Motor neuron (in vitro differentiated cells): ENCODE data around the gene POLR3C. TPM values are rescaled to one million over a fixed set of nuclear protein-coding genes. Genes with fewer than 3 reads are reported as not detected.
"Not testable (repeated sequence)": the region's sequence is repeated elsewhere in the genome, so short reads cannot be mapped to it uniquely, and the experiment has no call there.

ENCODE experiments used
- ATAC-seq, 8 experiments: fragments of 200-7000 bp; cut with Tn5 transposase; replicated peaks in 6 of 8; 2 replicates each; pipeline ENCODE4 v1.8.0; 2021; ENCODE audit warnings: mild to moderate bottlenecking in 8 of 8, moderate library complexity in 8 of 8
- H3K27ac ChIP-seq, 2 donors: fragments of 250-450 bp; sonication (Bioruptor Pico); 2 replicates each; pipeline ENCODE4 v1.9.0; 2021; ENCODE audit warnings: antibody characterized with exemption in 2 of 2, mild to moderate bottlenecking in 2 of 2, moderate library complexity in 1 of 2
- H3K4me1 ChIP-seq, 2 donors: fragments of 250-450 bp; sonication (Bioruptor Pico); replicated peaks in 1 of 2; 2 replicates each; pipeline ENCODE4 v1.6.1; 2021; ENCODE audit warnings: antibody characterized with exemption in 2 of 2, mild to moderate bottlenecking in 2 of 2, moderate library complexity in 1 of 2
- H3K4me3 ChIP-seq, 5 donors: fragments of 250-450 bp; sonication (Bioruptor Pico); 2 replicates each; pipeline ENCODE4 v1.9.0; 2021; ENCODE audit warnings: antibody characterized with exemption in 5 of 5, mild to moderate bottlenecking in 5 of 5, moderate library complexity in 4 of 5
- WGBS, 10 experiments: fragments of 450-650 bp; shearing (Covaris generic); methylation state at CpG; one replicate each; pipeline ENCODE4 v1.0.0; 2022; 5-methylcytosine and 5-hydroxymethylcytosine counted together
- in situ Hi-C, 9 experiments: fragments of 400-800 bp; cut with MboI; loops; one replicate each; pipeline ENCODE4 v1.15.0; 2021; ENCODE audit warnings: low sequenced_read_pairs in 9 of 9, low pct_unique_long_range_greater_than_20kb in 2 of 9; ENCODE audit not compliant: unreplicated experiment in 9 of 9
- total RNA-seq, 8 experiments: library from RNA; unstranded; fragments of 300-600 nt; gene quantifications; 2 replicates each; pipeline versions ENCODE4 v1.2.3 to v1.2.4, GENCODE V29; 2022

POLR3C gene
- total RNA-seq, 8 experiments from 2014 or later, result 26.7 to 54.6 (median 32.0) TPM

GRCh38 chr1:145796753-145797152 is 27.2 kb upstream of the POLR3C start:
- Histone ChIP-seq H3K27ac (no peak overlapping the region), H3K4me3 (no peak overlapping the region), H3K4me1 (no peaks in the 10 kb centered on the region)
- in situ Hi-C loops, result no loop called here
- ATAC-seq, result no peak
- 0 to 100% (median 44%) methylated on average over 1 of the region's 1 CpG; no CpG with 5 or more reads in 5 of the 10 experiments for WGBS, 10 experiments

- in situ Hi-C loops, result no loop called here
- peaks cover 0 to 6% of the 10 kb centered on the region in 2 donors for H3K4me1 ChIP-seq
- ATAC-seq, result no peak
- WGBS, 10 experiments, result 85 to 100% (median 98%) methylated on average over 1 to 2 of the region's 2 CpGs
- H3K27ac ChIP-seq, result no peak overlapping the region
- no peak overlapping the region for H3K4me3 ChIP-seq
Observed at GRCh38 chr1:145799806-145800205, 24.2 kb upstream of the POLR3C start.

DNA sequence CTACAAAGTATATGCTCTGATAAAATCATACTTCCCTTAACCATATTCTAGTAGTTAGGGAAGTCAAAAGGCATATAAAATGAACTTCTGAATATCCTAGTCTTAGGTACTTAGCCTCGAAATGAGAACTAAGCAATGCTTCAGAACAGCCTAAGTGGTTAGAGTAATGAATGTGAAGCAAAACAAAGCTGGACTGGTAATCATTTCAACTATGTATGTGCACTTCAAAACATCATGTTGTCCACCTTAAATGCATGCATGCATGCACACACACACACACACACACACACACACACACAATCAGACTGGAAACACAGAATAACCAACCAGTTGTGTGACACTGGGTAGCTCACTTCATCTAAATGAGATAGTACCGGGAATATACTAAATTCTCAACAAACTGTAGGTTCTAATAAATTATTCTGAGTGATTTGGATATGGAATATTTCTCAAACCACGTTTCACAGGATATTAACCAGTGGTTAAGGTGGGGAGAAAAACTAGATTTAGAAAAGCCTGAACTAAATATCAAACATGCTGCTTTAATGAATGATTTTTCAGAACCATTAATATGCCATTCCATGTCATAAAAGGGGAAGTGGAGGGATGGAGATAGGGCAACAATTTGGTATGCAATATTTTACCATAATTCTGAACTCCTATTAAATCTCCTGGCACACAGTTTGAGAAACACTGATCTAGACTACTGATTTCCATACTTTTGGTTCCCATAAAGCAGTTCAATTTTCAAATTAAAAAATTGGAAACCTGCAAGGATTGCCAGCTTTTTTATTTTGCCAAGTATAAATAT is 19.6 kb upstream of the POLR3C start:
- ATAC-seq, result peak in 1 of 8 experiments; percentile 17
- H3K4me1 ChIP-seq, result peaks cover 0 to 6% of the 10 kb centered on the region in 2 donors
- H3K4me3 ChIP-seq, result no peak overlapping the region
- 57 to 86% (median 74%) methylated on average over 1 to 3 of the region's 3 CpGs; no CpG with 5 or more reads in 2 of the 10 experiments for WGBS, 10 experiments
- in situ Hi-C loops, result no loop called here
- no peak overlapping the region for H3K27ac ChIP-seq

DNA sequence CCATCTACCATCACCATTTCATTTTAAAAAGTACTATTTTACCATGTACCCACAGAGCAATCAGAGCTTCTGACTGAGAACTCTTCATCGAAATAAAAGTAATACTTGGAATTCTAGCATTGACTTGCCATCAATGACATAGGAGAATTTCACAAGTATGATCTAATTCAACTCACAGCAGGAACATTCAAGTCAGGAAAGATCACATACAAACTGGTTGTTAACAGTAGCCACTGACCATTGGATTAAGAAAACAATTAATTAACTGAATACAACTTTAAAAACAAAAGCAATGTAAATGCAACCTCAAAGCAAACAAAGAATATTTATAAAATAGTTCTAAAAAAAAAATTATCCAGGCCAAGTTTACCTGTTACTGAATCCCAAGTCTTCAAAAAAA is 18.9 kb upstream of the POLR3C start:
- ATAC-seq, result no peak
- in situ Hi-C loops, result no loop called here
- Histone ChIP-seq H3K4me1 (peaks cover 0 to 6% of the 10 kb centered on the region in 2 donors), H3K4me3 (no peak overlapping the region), H3K27ac (no peak overlapping the region)
- WGBS, 10 experiments, result 14 to 89% (median 72%) methylated on average over 1 of the region's 1 CpG; no CpG with 5 or more reads in 3 of the 10 experiments

DNA sequence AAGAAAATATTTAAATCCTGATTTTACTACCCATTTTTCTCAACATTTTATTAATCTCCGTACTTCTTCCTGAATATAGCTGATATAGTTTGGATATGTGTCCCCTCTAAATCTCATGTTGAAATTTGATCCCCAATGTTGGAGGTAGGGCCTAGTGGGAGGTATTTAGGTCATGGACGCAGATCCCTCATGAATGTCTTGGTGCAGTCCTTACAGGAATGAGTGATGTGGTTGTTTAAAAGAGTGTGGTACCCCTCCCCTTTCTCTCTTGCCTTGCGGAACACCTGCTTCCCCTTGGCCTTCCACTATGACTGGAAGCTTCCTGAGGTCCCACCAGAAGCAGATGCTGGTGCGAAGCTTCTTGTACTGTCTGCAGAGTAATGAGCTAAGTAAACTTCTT is 17.6 kb upstream of the POLR3C start:
- no peak overlapping the region for H3K27ac ChIP-seq
- in situ Hi-C loops, result no loop called here
- no peak for ATAC-seq
- WGBS, 10 experiments, result 84 to 100% (median 98%) methylated on average over 2 to 4 of the region's 4 CpGs; no CpG with 5 or more reads in 1 of the 10 experiments
- no peak overlapping the region for H3K4me3 ChIP-seq
- peaks cover 0 to 6% of the 10 kb centered on the region in 2 donors for H3K4me1 ChIP-seq

DNA sequence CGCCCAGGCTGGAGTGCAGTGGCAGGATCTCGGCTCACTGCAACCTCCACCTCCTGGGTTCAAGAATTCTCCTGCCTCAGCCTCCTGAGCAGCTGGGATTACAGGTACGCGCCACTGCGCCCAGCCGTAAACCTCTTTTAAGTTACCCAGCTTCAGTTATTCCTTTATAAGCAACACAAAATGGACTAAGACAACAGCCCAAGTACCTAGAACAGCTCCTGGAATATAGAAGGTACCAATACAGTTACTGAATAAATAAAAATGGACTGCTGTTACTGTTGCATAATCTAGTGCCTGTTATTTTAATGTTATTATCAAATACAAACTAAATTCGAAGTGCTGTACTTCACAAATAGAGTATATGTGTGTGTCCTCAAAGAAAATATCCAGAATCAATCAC is 17.2 kb upstream of the POLR3C start:
- no peak overlapping the region for H3K4me3 ChIP-seq
- no peak for ATAC-seq
- WGBS, 10 experiments, result 94 to 100% (median 99%) methylated on average over 1 to 7 of the region's 7 CpGs; no CpG with 5 or more reads in 2 of the 10 experiments
- in situ Hi-C loops, result no loop called here
- H3K4me1 ChIP-seq, result peaks cover 0 to 6% of the 10 kb centered on the region in 2 donors
- H3K27ac ChIP-seq, result no peak overlapping the region

GRCh38 chr1:145812977-145813810 is 10.8 kb upstream of the POLR3C start:
- H3K4me3 ChIP-seq, in situ Hi-C loops: not testable (repeated sequence)
- ATAC-seq, result peak in 1 of 8 experiments; percentile 22

GRCh38 chr1:145818095-145818494 is 5.9 kb upstream of the POLR3C start:
- H3K27ac ChIP-seq, H3K4me3 ChIP-seq, H3K4me1 ChIP-seq, in situ Hi-C loops: not testable (repeated sequence)
- peak in 3 of 8 experiments; percentile 72 to 78 (median 76) for ATAC-seq
- no CpG with 5 or more reads among the region's 6 CpGs for WGBS, 10 experiments

More at GRCh38 chr1:145812977-145813810, 10.8 kb upstream of the POLR3C start:
- no CpG with 5 or more reads among the region's 6 CpGs for WGBS, 10 experiments
- not testable (repeated sequence) for H3K27ac ChIP-seq, H3K4me1 ChIP-seq

DNA sequence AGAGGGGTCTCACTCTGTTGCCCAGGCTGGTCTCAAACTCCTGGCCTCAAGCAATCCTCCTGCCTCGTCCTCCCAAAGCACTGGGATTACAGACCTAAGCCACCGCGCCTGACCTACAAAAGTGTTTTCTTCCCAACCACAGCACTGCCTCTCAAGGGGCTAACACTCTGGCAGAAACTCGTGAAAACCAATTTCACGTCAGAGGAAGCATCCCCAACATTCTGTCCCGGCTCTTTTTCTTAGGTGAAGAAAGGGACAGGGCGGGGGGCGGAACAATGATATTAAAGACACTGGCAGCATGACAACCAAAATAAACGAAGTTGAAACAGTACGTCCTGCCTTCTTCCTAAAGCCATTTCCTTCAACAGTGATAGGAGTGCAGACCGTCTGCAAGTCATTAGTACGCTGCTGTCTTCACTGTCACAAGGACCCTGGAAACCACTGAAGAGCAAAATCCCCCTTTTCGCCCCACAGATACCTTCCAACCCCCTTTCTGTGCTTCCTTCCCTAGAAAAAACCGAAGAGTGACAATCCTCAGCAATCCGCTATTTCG is 1.1 kb upstream of the POLR3C start:
- in situ Hi-C loops, ATAC-seq, H3K27ac ChIP-seq: not testable (repeated sequence)
- Histone ChIP-seq H3K4me1 (peaks cover 4 to 12% of the 10 kb centered on the region in 2 donors), H3K4me3 (peak overlapping the region in 2 of 5 donors; percentile 26)
- no CpG with 5 or more reads among the region's 16 CpGs for WGBS, 10 experiments

DNA sequence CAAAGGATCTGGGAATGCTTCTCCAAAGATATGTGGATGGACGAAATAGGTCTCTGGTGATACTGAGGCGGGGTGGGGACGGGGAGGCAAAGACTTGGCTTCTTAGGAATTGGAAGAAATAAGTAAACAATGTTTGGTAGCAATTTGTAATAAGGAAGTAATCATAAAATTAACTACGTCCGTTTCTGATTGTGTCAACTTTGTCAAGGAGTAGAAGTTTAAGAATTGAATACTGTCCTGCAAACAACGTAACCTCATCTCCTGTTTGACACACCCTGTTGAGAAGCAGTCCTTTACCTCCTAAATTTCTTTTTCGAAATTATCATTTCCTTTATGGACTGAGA is 471 bp downstream of the POLR3C start:
- Histone ChIP-seq H3K27ac (peak overlapping the region; percentile 67 to 89), H3K4me3 (peak overlapping the region; percentile 56 to 97 (median 63)), H3K4me1 (peaks cover 4 to 12% of the 10 kb centered on the region in 2 donors)
- in situ Hi-C loops, result no loop called here
- 0 to 3% (median 0%) methylated on average over 2 to 7 of the region's 7 CpGs for WGBS, 10 experiments
- ATAC-seq, result no peak

DNA sequence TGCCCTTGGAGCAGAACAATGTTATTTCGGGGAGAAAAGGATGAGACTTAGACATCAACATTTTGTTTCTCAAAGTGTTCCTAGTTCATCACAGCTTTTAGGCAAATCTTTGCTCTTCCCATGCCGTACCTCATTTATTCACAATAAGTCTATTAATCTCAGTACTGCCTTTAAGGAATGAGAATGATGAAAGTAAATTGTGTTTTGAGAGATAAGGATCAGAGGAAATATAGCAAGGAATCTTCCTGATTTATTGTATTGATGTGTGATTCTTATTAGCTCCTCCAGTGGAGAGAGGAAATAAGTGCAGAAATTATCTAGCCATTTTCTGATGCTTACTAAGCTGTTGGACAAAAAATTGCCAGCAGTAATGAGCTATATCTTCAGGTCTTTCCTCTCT is 2.0 kb downstream of the POLR3C start:
- 57 to 100% (median 90%) methylated on average over 2 of the region's 2 CpGs; no CpG with 5 or more reads in 2 of the 10 experiments for WGBS, 10 experiments
- no peak overlapping the region for H3K4me3 ChIP-seq

DNA sequence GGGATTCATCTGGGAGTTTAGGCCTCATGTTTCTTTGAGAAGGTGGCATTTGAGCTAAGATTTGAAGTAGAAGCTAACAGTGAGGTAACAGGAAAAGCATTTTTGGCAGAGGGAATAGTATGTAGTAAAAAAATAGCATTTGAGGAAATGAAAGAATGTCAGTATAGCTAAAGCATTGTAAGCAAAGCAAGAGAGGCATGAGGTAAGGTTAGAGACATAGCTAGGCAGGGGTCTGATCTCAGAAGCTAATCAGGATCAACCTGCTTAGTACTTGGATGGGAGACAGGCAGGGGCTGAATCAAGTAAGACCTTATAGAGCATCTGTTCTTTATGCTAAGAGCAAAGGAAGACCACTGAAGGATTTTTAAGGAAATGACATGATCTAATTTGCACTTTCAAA is 4.0 kb downstream of the POLR3C start:
- no peak overlapping the region for H3K27ac ChIP-seq
- no peak for ATAC-seq
- H3K4me1 ChIP-seq, result peaks cover 4 to 12% of the 10 kb centered on the region in 2 donors
- in situ Hi-C loops, result no loop called here
- H3K4me3 ChIP-seq, result no peak overlapping the region

More for the DNA sequence above, 2.0 kb downstream of the POLR3C start:
- ATAC-seq, result no peak
- in situ Hi-C loops, result no loop called here
- H3K27ac ChIP-seq, result no peak overlapping the region
- peaks cover 4 to 12% of the 10 kb centered on the region in 2 donors for H3K4me1 ChIP-seq

DNA sequence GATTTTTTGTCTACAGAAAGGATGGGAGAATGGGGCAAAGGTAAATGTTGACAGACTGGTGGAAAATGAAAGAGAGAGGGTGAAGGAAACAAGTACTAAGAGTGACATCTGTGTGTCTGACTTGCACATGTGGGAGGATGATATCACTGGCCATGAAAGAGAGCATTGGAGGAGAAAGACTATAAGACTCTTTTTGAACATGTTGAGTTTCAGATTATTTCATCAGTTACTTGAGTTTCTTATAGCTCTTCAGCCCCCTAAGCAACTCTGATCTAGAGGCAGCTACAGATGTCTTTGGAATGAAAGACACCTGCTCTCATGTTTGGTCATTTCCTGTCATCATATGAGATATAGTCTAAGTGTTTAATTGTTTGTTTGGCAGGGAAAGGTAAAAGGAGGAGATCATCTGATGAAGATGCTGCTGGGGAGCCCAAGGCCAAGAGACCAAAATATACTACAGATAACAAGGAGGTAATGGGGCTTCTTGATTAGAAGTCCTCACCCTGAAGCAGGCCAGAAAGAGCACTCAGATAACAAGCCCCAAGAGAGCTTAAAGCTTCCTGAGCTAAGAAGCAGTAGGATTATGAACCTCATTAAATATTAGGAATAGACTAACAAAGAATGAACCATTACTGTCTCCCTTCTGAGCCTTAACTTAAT is 4.5 kb downstream of the POLR3C start:
- Histone ChIP-seq H3K4me3 (no peak overlapping the region), H3K4me1 (peaks cover 4 to 12% of the 10 kb centered on the region in 2 donors), H3K27ac (no peak overlapping the region)
- in situ Hi-C loops, result no loop called here
- no peak for ATAC-seq
